Measurements from ENCODE around the gene SESN3. TPM values are rescaled to one million over a fixed set of nuclear protein-coding genes. Genes with fewer than 3 reads are reported as not detected.

SESN3 gene
- total RNA-seq, 2 experiments from 2014 or later, result 45.4 to 48.8 TPM

DNA sequence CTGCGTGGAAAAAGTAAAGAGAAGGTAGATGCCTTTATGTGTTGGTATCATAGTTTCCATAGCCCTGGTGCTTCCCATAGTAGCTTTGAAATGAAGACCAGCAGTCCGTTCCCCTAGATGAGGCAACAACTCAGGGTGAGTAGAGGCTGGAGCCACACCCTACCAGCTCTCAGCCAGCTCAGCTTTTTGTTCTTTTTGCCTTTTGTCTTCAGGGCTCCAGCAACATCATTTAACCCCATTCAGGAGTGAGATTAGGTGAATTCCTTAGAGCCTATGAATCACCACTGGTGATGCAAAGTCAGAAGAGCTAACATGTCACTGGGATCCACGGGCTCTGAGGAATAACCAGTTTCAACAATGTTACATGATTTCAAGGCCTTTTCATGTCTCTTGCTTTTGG lies 14.0 kb upstream of the SESN3 start:
- no peak overlapping the region for H3K4me3 Mint-ChIP-seq
- H3K27me3 Mint-ChIP-seq, result no peaks in the 10 kb centered on the region
- DNase-seq, result no peak
- H3K36me3 Mint-ChIP-seq, result no peaks in the 10 kb centered on the region
- H3K9me3 Mint-ChIP-seq, result no peaks in the 10 kb centered on the region
- POLR2A ChIA-PET, result interaction anchor here (0.8 to 1.3 kb wide), 2 partner anchors 13 to 14 kb away, joined by 3 read pairs; partner anchors contain the start of gene SESN3
- no peak for ATAC-seq (ENCODE audit: low read depth)
- no peak overlapping the region for H3K27ac Mint-ChIP-seq
- H3K4me1 Mint-ChIP-seq, result peaks cover 6% of the 10 kb centered on the region

DNA sequence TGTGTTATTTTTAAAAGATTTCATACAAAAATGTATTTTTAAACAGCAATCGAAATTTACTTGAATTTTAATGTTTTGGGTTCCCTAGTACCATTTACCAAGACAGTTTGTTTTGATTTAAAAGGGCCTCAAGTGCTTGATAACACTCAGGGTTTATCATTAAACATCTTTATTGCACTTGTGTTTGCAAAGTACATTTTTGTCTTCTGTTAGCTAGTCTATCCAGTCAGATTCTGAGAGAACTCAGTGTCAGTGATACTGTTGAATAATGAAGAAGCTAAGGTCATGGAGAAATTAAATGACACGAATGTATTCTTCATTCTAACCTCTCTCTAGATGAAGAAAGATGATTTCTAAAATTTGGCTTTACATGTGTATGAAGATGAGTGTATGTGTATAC lies 12.7 kb upstream of the SESN3 start:
- POLR2A ChIA-PET, result no interaction called here
- ATAC-seq (ENCODE audit: low read depth) (no peak), DNase-seq (no peak)
- Mint-ChIP-seq H3K36me3 (no peaks in the 10 kb centered on the region), H3K4me3 (no peak overlapping the region), H3K4me1 (peaks cover under 1% of the 10 kb centered on the region), H3K9me3 (no peaks in the 10 kb centered on the region), H3K27me3 (no peaks in the 10 kb centered on the region), H3K27ac (no peak overlapping the region)

DNA sequence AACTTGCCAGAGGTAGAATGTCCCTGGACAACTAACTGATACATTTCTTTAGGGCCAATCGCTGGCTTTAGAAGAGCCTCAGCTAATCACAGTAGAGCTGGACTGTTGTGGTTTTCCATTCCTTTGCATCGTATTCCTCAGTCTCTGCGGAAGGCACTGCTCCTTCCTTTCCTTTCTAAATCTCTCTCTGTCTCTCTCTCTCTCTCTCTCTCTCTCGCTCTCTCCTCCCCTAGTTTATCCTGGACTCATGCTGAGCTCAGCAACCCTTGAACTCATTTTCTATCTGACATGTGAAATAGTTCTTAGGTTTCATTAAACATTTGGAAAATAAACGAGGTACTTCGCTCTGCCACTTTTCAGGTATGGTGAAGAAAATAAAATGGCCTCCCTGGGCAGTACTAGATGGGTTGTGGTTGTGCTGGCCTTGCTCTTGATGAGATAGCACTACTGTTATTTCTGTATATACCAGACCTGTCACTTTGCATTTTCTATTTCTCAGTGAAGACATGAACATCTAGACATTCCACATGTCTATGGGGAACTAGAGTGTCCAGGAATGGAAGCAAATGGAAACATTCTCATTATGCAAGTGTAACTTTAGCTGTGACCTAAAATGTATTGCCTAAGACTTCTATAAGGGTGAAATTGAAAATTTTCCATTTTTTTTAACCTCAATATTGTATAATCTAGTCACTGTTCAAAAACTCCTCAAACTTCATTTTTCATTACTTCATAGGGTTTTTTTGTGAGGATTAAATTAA lies 12.0 kb upstream of the SESN3 start:
- no peak overlapping the region for H3K27ac Mint-ChIP-seq
- H3K4me1 Mint-ChIP-seq, result no peaks in the 10 kb centered on the region
- ATAC-seq (ENCODE audit: low read depth) (no peak), DNase-seq (no peak)
- no peak overlapping the region for H3K4me3 Mint-ChIP-seq
- POLR2A ChIA-PET, result no interaction called here
- H3K9me3 Mint-ChIP-seq, result no peaks in the 10 kb centered on the region
- H3K36me3 Mint-ChIP-seq, result no peaks in the 10 kb centered on the region
- H3K27me3 Mint-ChIP-seq, result no peaks in the 10 kb centered on the region

DNA sequence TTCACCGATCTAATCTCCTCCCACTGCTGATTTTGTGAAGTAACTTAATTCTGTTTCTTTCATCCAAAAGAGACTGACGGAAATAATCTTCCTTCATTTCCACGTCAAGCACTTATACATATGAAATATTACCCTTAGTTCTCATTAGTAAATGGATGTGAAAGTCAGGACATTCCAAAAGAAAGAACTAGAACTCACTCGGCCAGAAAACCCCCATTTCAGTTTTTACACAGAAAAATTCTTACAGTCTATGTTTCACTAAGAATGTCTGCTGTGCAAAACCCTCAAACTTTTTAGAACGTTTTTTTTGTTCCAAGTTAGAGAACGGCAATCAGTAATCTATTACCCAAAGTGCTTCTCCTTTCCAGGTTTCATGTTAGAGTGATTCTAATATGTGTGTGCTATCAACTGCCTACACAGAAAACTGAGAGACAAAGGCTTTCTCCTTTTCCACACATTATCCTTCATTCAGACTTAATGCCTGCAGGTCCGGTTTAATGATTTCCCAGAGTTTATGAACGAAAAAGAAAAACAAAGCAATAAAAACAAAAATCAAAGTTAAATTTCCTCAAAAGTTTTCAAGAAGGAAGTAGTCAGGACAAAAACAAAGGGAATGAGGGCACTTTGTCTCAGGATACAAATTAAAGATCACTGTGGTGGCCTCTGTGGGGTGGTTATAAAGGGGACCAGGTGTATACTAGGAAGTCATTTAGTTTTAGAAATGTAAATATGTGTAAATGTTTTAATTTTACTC lies 11.3 kb upstream of the SESN3 start:
- POLR2A ChIA-PET, result no interaction called here
- H3K36me3 Mint-ChIP-seq, result no peaks in the 10 kb centered on the region
- DNase-seq, result no peak

DNA sequence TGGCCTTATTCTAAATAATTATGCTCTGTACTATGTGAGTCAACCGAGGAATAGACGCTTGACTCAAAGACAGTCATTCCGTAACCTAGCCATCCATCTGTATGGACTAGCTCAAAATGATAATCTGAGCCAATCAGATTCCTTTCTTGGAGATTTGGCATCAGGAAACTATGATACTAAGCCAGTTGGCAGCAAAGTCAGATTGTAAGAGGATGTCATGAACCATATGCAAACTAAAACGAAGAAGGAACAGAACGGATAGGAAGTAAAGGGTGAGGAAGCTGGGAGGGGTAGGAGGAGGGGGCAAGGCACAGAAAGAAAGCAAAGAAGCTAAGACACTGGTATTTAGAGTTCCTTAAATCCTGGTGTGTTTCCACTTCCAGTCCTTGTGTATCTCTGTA lies 10.7 kb upstream of the SESN3 start:
- POLR2A ChIA-PET, result no interaction called here

More for the DNA sequence above, 11.3 kb upstream of the SESN3 start:
- Mint-ChIP-seq H3K4me3 (no peak overlapping the region), H3K27me3 (no peaks in the 10 kb centered on the region), H3K4me1 (no peaks in the 10 kb centered on the region), H3K9me3 (no peaks in the 10 kb centered on the region), H3K27ac (no peak overlapping the region)
- ATAC-seq (ENCODE audit: low read depth), result no peak

DNA sequence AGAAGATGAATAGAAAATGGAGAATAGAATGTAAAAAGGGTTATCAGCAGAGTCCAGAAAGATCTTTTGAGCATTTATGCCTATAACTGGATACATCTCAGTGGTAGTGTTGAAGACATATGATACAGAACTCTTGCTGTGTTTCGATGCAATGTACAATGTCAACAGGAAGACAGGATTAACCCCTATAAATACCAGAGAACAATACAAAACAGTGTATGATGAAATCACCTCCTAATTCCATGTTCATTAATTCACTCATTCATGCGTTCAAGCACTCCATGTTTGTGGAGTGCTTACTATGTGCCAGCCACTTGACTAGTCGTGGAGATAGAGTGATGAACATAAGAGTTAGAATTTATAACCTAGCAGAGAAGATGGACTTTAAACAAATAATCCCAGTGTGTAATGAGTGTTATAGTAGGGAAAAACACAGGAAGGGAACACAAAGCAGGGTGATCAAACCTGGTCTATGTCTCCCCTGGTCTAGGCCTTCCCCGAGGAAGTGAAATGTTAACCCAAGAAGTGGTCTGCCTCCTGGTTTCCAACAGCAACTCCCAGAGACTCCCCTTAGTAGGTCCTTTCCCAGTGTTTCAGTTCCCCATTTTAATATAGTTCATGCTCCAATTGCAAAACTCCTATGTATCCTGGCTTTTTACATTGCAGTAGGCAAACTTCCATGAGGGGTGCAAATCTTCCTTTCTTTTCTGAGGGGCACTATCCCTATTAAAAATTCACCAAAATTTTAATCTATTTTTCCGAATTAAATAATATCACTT lies 9.1 kb upstream of the SESN3 start:
- no peak for ATAC-seq (ENCODE audit: low read depth)
- H3K27ac Mint-ChIP-seq, result no peak overlapping the region
- no peaks in the 10 kb centered on the region for H3K9me3 Mint-ChIP-seq
- H3K27me3 Mint-ChIP-seq, result no peaks in the 10 kb centered on the region
- POLR2A ChIA-PET, result no interaction called here
- DNase-seq, result no peak
- peaks cover 3% of the 10 kb centered on the region for H3K36me3 Mint-ChIP-seq
- no peaks in the 10 kb centered on the region for H3K4me1 Mint-ChIP-seq
- no peak overlapping the region for H3K4me3 Mint-ChIP-seq

More for the DNA sequence above, 10.7 kb upstream of the SESN3 start:
- Mint-ChIP-seq H3K4me3 (no peak overlapping the region), H3K27me3 (no peaks in the 10 kb centered on the region), H3K9me3 (no peaks in the 10 kb centered on the region), H3K27ac (no peak overlapping the region), H3K36me3 (no peaks in the 10 kb centered on the region), H3K4me1 (no peaks in the 10 kb centered on the region)
- ATAC-seq (ENCODE audit: low read depth) (no peak), DNase-seq (no peak)

DNA sequence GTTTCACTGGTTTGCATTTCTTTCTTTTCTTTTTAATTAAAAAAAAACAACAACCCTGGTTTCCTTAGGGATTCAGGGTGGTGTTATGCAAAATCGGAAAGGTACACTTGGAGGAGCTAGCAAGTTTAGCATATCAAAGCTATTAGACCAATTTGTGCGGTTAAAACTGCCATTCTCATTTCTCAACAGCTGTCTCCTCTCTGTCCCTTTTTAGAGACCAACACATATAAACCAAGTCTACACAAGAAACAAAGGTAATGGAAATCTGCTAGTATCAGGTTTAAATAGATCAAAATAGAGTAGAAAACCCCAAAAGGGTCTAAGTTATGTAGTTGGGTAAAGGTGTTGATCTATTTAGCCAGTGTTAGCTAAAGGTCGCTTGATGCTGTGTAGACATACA lies 1.7 kb upstream of the SESN3 start:
- Mint-ChIP-seq H3K27me3 (peaks cover 3% of the 10 kb centered on the region), H3K27ac (no peak overlapping the region), H3K36me3 (peaks cover 6% of the 10 kb centered on the region), H3K9me3 (no peaks in the 10 kb centered on the region), H3K4me3 (no peak overlapping the region), H3K4me1 (peaks cover 22% of the 10 kb centered on the region)
- no peak for ATAC-seq (ENCODE audit: low read depth)
- POLR2A ChIA-PET, result interaction anchor here (0.6 to 4.7 kb wide), 15 partner anchors 13 to 557 kb away, joined by 3 to 59 read pairs (median 7); partner anchors contain the start of genes CEP57, CWC15, ENDOD1 and FAM76B
- no peak for DNase-seq

DNA sequence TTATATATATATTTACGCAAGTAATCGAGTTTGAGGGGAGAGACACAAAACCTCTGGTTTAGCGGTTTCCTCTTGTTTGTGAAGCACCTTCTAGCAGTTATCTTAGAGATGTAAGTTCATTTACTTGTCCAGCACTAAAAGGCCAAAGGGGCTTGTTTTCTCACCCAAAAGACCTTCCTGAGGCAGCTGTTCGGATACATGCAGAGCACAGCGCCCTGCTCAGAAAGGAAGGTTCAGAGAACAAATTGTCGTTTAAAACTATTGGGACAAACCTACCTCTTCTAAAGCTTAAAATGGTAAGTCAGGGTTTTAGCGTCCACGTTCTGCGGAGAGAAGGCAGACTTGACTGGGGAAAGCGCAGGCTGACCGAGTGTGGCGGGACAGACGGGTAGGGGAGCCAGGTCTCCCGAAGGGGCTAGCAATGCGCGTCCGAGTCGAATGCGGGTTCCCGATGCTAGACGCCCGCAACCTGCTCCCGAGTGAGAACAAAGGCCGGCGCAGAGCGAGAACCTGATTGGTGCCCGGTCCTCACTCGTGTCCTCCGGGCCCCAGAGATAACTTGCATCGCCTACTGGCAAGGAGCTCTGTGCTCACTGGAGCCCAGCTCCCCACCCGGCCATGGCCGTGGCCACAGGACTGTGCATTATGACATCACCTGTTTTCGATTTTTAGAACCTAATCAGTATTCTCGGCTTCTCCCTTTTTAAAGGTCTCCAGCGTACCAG lies 1.0 kb upstream of the SESN3 start:
- DNase-seq (peak; percentile 76), ATAC-seq (ENCODE audit: low read depth) (peak; percentile 23)
- no peak overlapping the region for H3K27ac Mint-ChIP-seq
- H3K27me3 Mint-ChIP-seq, result peaks cover 3% of the 10 kb centered on the region
- H3K4me3 Mint-ChIP-seq, result no peak overlapping the region
- POLR2A ChIA-PET, result interaction anchor here (0.6 to 4.7 kb wide), 24 partner anchors 13 to 558 kb away, joined by 3 to 59 read pairs (median 3); partner anchors contain the start of genes CEP57, CWC15, ENDOD1 and FAM76B
- H3K9me3 Mint-ChIP-seq, result no peaks in the 10 kb centered on the region
- peaks cover 25% of the 10 kb centered on the region for H3K4me1 Mint-ChIP-seq
- H3K36me3 Mint-ChIP-seq, result peaks cover 6% of the 10 kb centered on the region

DNA sequence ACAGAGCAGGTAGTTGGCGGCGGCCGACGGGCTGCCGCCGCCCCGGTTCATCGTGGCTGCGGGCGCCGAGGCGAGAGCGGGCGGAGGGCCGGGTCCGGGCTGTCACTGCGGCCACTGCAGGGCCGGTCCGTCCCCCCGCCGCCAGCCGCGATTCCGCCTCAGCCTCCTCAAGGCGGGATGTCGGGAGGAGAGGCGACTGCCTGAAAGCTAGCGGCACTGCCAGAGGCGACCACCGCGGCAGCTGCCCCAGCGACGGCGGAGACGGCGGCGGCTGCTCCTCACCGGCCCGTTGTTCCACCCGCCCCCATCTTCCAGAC lies 234 bp downstream of the SESN3 start:
- Mint-ChIP-seq H3K4me3 (no peak overlapping the region), H3K4me1 (peaks cover 31% of the 10 kb centered on the region), H3K27me3 (peaks cover 3% of the 10 kb centered on the region), H3K9me3 (no peaks in the 10 kb centered on the region), H3K27ac (no peak overlapping the region), H3K36me3 (peaks cover 9% of the 10 kb centered on the region)
- no peak for ATAC-seq (ENCODE audit: low read depth)
- no peak for DNase-seq
- POLR2A ChIA-PET, result interaction anchor here (0.6 to 4.7 kb wide), 18 partner anchors 15 to 559 kb away, joined by 3 to 59 read pairs (median 6); partner anchors contain the start of genes CEP57, ENDOD1 and FAM76B

DNA sequence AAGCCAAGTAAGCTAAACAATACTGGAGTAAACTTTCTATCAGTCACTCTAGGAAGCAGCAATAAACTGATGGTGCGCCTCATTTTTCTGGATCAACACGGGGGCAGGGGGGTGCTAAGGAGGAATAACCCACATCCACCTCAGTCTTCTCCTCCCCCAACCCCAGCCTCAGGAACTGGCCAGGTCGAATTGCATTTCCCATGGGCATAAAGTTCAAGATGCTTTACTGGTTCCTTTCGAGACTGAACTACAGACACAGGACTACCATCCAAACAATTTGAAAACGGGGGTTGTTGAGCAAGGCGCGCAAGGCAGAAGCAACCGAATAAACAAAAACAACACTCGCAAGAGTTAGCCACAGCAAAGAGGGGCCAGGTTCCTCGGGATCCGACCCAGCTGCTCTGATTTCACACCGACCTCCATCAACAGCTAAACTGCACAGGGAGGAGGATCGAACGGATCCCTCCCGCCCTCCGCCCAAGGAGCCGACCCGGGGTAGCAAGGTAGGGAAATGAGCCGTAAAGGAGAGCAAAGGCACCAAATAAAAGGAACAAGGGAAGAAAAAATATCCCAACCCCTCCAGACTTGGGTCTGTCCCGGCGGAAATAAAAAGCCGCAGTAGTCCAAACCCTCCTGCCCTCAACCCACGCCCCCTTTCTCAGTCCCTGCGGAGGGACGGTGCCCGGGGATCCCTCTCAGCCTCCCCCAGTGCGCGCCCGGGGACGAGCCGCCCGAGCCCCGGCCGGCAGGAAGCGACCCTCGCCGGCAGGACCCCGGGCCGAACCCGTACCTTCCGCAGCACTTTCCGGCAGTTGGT lies 801 bp downstream of the SESN3 start:
- DNase-seq, result peak; percentile 33
- H3K27me3 Mint-ChIP-seq, result peaks cover 3% of the 10 kb centered on the region
- peak; percentile 1 for ATAC-seq (ENCODE audit: low read depth)
- POLR2A ChIA-PET, result interaction anchor here (0.5 to 4.7 kb wide), 17 partner anchors 9 to 1569 kb away, joined by 3 to 59 read pairs (median 4); partner anchors contain the start of genes CEP57, ENDOD1 and FAM76B
- no peaks in the 10 kb centered on the region for H3K9me3 Mint-ChIP-seq
- H3K27ac Mint-ChIP-seq, result peak overlapping the region; percentile 84
- H3K36me3 Mint-ChIP-seq, result peaks cover 12% of the 10 kb centered on the region
- no peak overlapping the region for H3K4me3 Mint-ChIP-seq
- peaks cover 33% of the 10 kb centered on the region for H3K4me1 Mint-ChIP-seq

DNA sequence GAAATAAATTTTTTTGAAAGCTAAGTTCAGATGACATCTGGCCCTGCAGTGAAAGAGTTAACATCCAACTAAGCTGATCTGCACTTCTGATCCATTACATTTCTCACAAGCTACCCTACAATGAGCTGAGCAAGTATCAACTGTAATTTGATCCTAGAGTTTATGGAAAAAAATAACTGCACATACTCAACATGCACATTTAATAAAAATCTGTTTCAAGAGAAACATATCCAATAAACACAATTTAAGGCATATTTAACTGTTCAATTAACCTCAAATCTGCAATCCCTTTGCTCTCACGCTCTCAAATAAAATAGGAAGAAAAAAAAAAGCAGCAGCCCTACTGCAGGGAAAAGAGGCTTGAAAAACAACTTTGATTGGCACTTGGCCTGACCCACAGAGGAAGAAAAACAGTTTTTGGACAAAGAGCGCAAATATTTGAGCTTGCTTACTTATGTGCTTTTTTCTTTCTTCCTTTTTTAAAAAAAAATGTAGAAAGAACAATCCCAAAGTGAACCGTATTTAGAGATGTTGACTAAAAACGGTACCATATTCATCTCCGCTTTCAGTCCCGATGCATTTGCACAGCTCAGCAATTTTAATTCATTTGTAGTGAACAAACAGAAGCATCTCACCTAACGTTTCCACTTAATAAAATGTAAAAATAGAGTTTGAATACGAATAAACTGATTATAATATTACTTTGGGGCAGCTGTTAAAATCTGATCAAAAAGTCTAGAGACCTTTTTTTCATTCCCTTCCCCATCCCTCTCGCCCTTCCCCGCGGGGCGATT lies 1.6 kb downstream of the SESN3 start:
- peak overlapping the region; percentile 84 for H3K27ac Mint-ChIP-seq
- DNase-seq, result no peak
- ATAC-seq (ENCODE audit: low read depth), result no peak
- POLR2A ChIA-PET, result interaction anchor here (0.5 to 4.7 kb wide), 12 partner anchors 8 to 1568 kb away, joined by 3 to 59 read pairs (median 3); partner anchors contain the start of gene FAM76B
- H3K27me3 Mint-ChIP-seq, result peaks cover 3% of the 10 kb centered on the region
- no peaks in the 10 kb centered on the region for H3K9me3 Mint-ChIP-seq
- H3K4me1 Mint-ChIP-seq, result peaks cover 30% of the 10 kb centered on the region
- peaks cover 17% of the 10 kb centered on the region for H3K36me3 Mint-ChIP-seq
- H3K4me3 Mint-ChIP-seq, result no peak overlapping the region

Measured in activated naive CD8-positive, alpha-beta T cell treated with anti-CD3 and anti-CD28 coated beads, Interleukin-2, amount 10 ng/mL, durations not matched to agents 7 days and 5 days (primary cell).